HepG2 (cell line): ENCODE results near the gene STRN3. TPM values are rescaled to one million over a fixed set of nuclear protein-coding genes. Genes with fewer than 3 reads are reported as not detected.

Source experiments
- BCL6 ChIP-seq: IDR thresholded peaks from 2 replicates; pipeline ENCODE4 v1.6.1; 2016; ENCODE audit warnings: missing genetic modification reagents, missing compliant biosample characterization
- FOXM1 ChIP-seq: sonication (generic); formaldehyde crosslinking; IDR thresholded peaks from 2 replicates; pipeline ENCODE4 v1.5.0; 2020; ENCODE audit warnings: missing genetic modification reagents
- HMG20A ChIP-seq: IDR thresholded peaks from 2 replicates; pipeline ENCODE4 v1.6.1; 2016; ENCODE audit warnings: borderline replicate concordance
- MED1 ChIP-seq: sonication (generic); formaldehyde crosslinking; IDR thresholded peaks from 2 replicates; pipeline ENCODE4 v1.4.0; 2020; ENCODE audit warnings: missing genetic modification reagents
- PLRG1 ChIP-seq: fragments of 450-650 bp; conservative IDR thresholded peaks from 2 replicates; pipeline ENCODE4 v1.6.1; 2016
- RFX3 ChIP-seq: IDR thresholded peaks from 2 replicates; pipeline ENCODE4 v1.6.1; 2016; ENCODE audit warnings: missing biosample characterization, missing genetic modification reagents
- SNAPC5 ChIP-seq: sonication (generic); formaldehyde crosslinking; IDR thresholded peaks from 2 replicates; pipeline ENCODE4 v1.8.1; 2023; ENCODE audit warnings: mild to moderate bottlenecking, missing genetic modification reagents, borderline replicate concordance
- SSRP1 ChIP-seq: IDR thresholded peaks from 2 replicates; pipeline ENCODE4 v1.6.1; 2016; ENCODE audit warnings: control low read depth
- TFE3 ChIP-seq: IDR thresholded peaks from 2 replicates; pipeline ENCODE4 v1.6.1; 2016
- TP53 ChIP-seq: sonication (generic); formaldehyde crosslinking; conservative IDR thresholded peaks from 2 replicates; pipeline ENCODE4 v1.4.0; 2020; ENCODE audit warnings: missing genetic modification reagents
- TRIM22 ChIP-seq: fragments of 450-650 bp; IDR thresholded peaks from 2 replicates; pipeline ENCODE4 v1.6.1; 2017
- ZFP82 ChIP-seq: sonication (generic); formaldehyde crosslinking; IDR thresholded peaks from 2 replicates; pipeline ENCODE4 v1.5.1; 2020; ENCODE audit warnings: mild to moderate bottlenecking, missing genetic modification reagents, borderline replicate concordance
- ZNF260 ChIP-seq: sonication (generic); formaldehyde crosslinking; IDR thresholded peaks from 2 replicates; pipeline ENCODE4 v1.4.0; 2020; ENCODE audit warnings: missing genetic modification reagents, low read depth, mild to moderate bottlenecking, borderline replicate concordance
- ZNF747 ChIP-seq: sonication (generic); formaldehyde crosslinking; IDR thresholded peaks from 2 replicates; pipeline ENCODE4 v1.8.1; 2023; ENCODE audit warnings: missing genetic modification reagents, mild to moderate bottlenecking, borderline replicate concordance
- polyA plus RNA-seq, 8 experiments: library from polyadenylated mRNA; depleted of rRNA in 3 of 8; stranded (reverse) in 7 of 8; unstranded in 1 of 8; fragments of >200 nt; fragmentation: Illumina TruSeq in 4 of 8; extraction: Trizol in 4 of 8; gene quantifications; 2 replicates each; pipeline versions ENCODE4 v1.2.1 to v1.2.3, GENCODE V29; 2011 to 2016; ENCODE audit warnings: low read depth in 4 of 8, missing spikeins in 1 of 8, mixed read lengths in 1 of 8; ENCODE audit not compliant: insufficient read depth in 1 of 8
- total RNA-seq, 5 experiments: library from RNA; depleted of rRNA; stranded (reverse); fragments of >200 nt; fragmentation: Illumina TruSeq; extraction: Trizol; gene quantifications; 2 replicates each; pipeline ENCODE4 v1.2.3, GENCODE V29; 2016; ENCODE audit warnings: low read depth in 1 of 5

STRN3 gene
- total and polyA plus RNA-seq, 2 of the 13 experiments (the other 11 are each of a cell fraction or from before 2014, with no cell fraction given): 49.4 to 123 TPM

GRCh38 chr14:31006703-31007102 lies 19.5 kb downstream of the STRN3 start (continued):
- TF ChIP-seq TFE3 (CRISPR knock-in tag) (no peak), RFX3 (CRISPR knock-in tag) (no peak), BCL6 (CRISPR knock-in tag) (no peak), TP53 (no peak), PLRG1 (no peak), ZNF260 (no peak), HMG20A (no peak), FOXM1 (CRISPR knock-in tag) (no peak), ZFP82 (no peak), SNAPC5 (CRISPR knock-in tag) (no peak), ZNF747 (CRISPR knock-in tag) (0 out of 2 replicates have a peak, but pooled peaks have one; percentile 11), MED1 (CRISPR knock-in tag) (no peak), TRIM22 (no peak), SSRP1 (peak; percentile 65; the same call in 1 of the 2 replicates)
- TF ChIP-seq, all 625 proteins: peak for 4
